HG03025 (cell line): Measurements from ENCODE around the gene KLF1.
"Not testable (repeated sequence)": the region's sequence is repeated elsewhere in the genome, so short reads cannot be mapped to it uniquely, and the experiment has no call there.

Source experiments
- ATAC-seq: cut with Tn5 transposase; IDR thresholded peaks from one replicate; pipeline ENCODE4 v1.9.1; 2021; ENCODE audit warnings: mild to moderate bottlenecking, moderate library complexity; ENCODE audit not compliant: unreplicated experiment, low FRiP score

The KLF1 gene

DNA sequence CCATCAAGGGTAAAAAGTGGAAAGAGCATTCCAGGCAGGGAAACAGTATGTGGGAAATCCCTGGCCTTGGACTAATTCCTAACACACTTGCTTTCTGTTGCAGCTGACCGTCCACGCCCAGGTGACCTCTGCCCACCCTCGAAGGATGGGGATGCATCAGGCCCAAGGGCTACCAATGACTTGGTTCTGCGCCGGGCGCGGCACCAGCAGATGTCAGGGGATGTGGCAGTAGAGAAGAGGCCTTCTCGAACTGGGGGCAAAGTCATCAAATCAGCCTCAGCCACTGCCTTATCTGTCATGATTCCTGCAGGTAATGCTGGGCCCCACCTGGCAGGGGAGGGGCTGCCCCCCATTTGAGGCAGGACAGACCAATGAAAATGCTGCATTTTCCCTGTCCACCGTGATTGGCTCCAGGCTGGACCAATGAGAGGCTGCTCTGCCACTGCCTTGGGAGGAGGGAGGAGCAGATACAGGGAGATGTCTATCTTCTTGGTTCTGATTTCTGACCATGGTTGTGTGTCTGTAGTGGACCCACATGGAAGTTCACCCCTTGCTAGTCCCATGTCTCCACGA lies 18.4 kb downstream of the KLF1 start:
- ATAC-seq: no peak

DNA sequence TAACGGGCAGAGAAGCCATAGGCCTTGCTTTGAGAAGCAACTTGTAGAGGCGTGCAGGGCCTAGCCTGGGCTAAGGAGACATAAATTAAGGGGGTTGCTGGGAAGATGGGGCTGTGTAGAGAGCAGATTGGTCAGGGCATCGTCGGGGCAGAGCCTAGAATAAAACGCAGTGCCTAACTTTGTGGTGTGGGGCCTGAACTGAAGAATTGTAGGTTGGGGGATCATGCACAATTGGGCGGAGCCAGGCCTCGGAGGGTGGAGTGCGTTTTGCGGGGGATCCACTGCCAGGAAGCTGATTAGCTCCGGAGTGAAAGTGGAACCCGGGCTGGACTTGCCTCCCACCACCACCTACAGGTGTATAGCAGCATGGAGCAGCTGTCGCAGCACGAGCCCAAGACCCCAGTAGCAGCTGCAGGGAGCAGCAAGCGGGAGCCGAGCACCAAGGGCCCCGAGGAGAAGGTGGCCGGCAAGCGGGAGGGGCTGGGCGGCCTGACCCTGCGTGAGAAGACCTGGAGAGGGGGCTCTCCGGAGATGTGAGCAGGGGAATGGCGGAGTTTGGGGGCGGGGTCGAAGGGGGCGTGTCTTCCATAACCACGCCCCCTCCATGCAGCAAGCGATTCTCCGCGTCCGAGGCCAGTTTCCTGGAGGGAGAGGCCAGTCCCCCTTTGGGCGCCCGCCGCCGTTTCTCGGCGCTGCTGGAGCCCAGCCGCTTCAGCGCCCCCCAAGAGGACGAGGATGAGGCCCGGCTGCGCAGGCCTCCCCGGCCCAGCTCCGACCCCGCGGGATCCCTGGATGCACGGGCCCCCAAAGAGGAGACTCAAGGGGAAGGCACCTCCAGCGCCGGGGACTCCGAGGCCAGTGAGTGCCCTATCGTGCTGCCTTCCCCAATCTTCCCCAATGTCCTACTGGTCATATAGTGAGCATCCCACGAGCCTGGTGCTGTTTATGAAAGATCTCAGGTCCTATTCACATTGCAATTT lies 19.6 kb downstream of the KLF1 start:
- no peak for ATAC-seq

DNA sequence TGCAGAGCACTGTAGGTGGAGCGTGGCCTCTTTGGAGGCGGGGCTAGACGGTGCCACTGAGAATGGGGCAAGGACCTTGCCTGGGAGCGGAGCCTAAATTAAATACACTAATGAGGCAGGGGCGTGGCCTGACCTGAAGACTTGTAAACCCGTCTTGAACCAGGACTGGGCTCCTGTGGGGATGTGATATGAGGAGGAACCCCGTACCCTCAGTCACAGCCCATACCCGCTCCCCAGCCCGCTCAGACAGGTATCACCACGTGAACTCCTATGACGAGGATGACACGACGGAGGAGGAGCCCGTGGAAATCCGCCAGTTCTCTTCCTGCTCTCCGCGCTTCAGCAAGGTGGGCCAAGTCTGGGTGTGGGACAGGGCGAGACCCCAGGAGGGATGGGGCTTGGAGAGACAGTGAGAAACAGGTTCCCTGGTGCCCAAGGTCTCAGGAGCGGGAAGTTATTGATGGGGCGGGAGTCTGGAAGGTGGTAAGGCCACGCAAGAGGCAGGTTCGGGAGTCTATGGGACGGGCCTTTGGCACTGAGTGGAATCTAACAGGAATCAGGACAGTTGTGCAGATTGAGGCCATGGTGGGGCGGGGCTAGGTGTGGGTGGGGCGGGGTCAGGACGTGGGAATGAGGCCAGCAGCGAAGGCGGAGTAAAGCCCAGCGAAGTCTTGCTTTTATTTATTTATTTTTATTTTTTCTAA lies 20.4 kb downstream of the KLF1 start:
- no peak for ATAC-seq

DNA sequence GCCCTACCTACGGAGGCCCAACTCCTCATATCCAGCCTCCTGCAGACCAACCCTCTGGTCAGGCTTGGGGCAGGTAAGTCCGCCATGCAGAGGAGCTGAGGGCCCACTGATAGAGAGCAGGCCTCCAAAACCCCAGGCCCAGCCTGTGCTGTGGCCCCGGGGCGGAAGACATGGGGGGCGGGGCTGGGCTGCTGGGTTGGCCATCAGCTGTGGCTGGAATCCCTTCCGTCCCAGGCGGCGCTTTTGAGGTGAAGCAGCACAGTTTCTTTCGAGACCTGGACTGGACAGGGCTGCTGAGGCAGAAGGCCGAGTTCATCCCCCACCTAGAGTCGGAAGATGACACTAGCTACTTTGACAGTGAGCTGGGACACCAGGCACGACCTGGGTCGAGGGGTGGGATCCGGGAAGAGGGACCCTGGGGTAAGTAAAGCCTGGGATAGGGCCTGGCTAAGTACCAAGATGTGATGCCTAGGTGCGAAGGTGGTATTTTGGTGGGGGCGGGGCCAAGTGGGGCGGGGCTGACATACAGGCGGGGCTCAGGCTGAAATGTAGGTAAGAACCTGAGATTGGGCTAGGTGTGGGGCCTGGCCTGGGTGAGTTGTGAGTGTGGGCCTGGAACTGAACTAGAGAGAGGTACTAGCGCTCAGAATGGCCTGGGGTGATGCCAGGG lies 21.1 kb downstream of the KLF1 start:
- ATAC-seq: no peak

DNA sequence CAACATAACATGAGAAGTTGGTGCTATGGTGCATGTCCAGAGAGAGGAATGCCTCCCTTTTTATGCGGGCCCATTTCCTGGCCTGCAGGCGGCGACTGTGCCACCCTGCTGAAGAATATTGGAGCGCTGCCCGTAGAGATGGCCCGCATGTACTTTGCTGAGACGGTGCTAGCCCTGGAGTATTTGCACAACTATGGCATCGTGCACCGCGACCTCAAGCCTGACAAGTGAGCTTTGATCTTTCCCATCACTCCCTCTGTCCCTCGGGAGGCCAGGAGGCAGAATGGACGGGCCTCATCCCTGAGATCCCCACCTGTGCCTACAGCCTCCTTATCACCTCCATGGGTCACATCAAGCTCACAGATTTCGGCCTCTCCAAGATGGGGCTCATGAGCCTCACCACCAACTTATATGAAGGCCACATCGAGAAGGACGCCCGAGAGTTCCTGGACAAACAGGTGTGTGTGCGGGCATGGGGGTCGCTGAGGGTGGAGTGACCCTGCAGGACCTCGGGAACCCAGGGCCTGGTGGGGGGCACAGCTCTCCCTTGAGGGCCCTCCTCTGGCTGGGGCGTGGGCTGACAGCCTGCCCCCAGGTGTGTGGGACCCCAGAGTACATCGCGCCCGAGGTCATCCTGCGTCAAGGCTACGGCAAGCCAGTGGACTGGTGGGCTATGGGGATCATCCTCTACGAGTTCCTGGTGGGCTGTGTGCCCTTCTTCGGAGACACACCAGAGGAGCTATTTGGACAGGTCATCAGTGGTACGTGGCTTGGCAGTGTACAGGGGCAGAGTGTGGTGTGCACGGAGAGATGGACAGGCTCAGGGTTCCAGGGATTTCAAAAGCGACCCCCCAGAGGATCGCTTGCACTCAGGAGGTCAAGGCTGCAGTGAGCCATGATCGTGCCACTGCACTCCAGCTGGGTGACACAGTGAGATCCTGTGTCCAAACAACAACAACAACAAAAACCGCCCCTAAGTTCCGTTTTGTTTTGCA lies 22.0 kb downstream of the KLF1 start:
- no peak for ATAC-seq

DNA sequence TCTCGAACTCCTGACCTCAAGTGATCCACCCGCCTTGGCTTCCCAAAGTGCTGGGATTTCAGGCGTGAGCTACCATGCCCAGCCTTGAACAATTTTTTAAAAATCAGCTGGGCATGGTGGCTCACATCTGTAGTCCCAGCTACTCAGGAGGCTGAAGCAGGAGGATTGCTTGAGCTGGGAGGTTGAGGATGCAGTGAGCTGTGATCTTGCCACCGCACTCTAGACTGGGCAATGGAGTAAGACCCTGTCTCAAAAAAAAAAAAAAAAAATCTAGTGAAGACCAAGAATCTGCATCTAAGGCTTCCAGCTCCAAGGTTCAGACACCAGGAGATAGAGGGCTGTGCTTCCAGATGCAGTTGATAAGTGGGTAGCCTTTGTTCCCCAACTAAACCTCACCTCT lies 22.9 kb downstream of the KLF1 start:
- no peak for ATAC-seq

DNA sequence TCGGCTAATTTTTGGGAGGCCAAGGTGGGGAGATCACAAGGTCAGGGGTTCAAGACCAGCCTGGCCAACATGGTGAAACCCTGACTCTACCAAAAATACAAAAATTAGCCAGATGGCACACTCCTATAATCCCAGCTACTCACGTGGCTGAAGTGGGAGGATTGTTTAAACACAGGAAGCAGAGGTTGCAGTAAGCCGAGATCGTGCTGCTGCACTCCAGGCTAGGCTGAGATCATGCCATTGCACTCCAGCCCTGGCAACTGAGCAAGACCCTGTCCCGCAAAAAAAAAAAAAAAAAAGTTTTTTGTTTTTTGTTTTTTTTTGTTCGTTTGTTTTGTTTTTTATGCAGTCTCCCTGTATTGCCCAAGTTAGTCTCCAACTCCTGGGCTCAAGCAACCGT lies 27.5 kb downstream of the KLF1 start:
- ATAC-seq: no peak

DNA sequence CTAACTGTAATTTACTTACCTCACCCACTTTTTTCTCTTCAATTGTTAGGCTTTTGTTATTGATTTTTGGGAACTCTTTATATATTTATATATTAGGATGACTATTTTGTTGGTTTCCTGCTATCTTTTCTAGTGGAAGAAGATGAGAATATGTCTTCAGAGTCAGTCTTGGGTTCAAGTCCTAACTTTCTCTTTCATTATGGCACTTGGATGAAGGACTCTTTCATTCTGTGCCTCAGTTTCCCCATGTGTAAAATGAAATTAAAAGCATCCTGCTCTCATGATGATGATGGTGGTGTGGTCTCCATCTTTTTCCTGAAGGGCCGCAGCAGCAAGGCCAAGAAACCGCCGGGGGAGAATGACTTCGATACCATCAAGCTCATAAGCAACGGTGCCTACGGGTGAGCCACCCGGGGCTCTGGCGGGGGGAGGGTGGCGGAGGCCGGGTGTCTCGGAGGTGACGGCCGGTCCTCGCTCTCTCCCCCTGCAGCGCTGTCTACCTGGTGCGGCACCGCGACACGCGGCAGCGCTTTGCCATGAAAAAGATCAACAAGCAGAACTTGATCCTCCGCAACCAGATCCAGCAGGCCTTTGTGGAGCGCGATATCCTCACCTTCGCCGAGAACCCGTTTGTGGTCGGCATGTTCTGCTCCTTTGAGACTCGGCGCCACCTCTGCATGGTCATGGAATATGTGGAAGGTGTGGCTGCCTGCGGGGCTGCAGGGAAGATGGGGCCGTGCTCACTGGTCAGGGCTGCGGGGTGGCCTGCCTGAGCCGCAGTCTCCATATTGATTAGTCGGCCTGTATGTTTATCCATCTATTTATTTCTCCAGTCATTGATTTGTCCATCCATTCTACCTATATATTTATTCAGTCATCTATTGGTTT lies 28.7 kb downstream of the KLF1 start:
- no peak for ATAC-seq

DNA sequence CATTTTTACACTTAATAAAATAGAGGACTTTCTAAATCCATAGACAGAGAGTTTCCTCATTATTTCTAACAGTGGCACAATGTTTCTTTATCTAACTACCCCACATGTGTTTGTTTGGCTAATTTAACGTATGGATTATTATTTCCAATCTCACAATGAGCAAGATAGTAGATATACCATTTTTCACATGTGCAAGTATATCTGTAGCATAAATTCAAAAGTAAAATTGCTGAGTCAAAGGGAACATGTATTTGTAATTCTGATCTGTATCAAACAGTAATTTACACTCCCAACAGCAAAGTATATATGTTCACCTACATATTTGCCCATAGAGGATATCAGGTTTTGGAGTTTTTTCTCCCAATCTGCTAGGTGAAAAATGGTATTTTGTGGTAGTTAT lies 30.3 kb downstream of the KLF1 start:
- no peak for ATAC-seq

DNA sequence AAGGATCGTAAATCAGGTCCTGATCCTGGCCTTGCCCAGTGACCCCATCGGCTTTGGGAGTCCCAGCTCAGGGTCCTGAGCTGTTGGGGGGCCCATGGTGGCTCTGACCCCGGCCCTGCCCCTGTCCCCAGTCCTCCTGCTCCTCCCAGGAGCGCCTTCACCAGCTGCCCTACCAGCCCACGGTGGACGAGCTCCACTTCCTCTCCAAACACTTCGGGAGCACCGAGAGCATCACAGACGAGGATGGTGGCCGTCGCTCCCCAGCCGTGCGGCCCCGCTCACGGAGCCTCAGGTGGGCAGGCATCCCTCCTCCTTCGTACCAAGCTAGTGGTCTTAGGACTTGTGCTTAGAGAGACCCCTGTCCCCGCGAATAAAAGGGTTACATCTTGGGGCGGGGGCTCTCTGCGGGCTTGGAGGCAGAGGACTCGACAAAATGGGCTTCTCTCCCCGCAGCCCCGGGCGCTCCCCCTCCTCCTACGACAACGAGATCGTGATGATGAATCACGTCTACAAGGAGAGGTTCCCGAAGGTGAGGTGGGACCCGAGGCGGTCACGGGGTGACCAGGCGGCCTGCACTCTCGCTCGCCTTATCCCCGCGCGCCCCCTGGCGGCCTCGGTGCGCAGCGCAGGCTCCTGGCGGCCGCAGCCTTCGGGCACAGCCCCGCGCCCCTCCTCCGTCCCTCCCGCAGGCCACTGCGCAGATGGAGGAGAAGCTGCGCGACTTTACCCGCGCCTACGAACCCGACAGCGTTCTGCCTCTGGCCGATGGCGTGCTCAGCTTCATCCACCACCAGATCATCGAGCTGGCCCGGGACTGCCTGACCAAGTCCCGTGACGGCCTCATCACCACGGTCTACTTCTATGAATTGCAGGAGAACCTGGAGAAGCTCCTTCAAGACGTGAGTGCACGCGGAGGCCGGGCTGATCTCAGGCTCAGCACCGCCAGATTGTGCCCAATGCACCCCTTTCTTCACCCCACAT lies 39.6 kb downstream of the KLF1 start:
- ATAC-seq: no peak

DNA sequence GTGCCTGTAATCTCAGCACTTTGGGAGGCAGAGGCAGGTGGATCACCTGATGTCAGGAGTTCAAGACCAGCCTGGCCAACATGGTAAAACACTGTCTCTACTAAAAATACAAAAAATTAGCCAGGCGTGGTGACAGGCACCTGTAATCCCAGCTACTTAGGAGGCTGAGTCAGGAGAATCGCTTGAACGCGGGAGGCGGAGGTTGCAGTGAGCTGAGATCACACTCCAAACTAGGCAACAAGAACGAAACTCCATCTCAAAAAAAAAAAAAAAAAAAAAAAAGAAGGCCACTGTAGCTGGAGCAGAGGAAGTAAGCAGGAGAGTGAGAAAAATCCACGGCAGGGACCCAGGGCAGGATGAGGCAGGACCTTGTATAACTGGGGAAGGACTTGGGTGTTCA lies 40.4 kb downstream of the KLF1 start:
- not testable (repeated sequence) for ATAC-seq

DNA sequence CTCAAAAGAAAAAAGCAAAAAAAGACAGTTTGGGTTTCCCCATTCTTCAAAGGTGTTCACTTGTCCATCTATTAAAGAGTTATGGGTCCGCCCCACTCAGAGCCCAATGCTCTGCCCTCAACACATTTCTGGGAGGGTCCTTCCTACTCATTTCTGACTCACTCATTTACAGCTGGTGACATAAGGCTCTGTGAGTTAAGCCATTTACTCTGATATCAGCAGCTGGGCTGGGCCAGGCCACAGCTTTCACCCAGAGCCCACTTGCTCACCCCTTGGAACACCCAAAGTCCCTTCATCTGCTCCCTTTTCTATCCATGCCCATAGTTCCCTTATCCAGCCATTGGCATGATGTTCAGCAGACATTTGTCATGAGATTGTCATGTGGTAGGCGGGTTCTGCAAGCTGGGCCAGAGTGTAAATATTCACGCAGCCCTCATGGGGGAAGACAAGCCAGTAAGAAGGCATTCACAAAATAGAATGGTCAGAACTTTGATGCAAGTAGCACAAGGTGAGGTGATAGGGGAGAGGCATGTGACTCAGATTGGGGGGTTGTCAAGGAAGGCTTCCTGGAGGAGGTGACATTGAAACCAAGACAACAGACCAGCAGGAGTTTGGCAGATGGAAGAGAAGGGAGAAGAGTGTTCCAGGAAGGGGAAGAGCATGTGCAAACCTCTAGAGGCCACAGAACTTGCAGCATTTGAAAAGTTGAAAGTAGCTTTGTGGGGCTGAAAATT lies 42.8 kb downstream of the KLF1 start:
- no peak for ATAC-seq

DNA sequence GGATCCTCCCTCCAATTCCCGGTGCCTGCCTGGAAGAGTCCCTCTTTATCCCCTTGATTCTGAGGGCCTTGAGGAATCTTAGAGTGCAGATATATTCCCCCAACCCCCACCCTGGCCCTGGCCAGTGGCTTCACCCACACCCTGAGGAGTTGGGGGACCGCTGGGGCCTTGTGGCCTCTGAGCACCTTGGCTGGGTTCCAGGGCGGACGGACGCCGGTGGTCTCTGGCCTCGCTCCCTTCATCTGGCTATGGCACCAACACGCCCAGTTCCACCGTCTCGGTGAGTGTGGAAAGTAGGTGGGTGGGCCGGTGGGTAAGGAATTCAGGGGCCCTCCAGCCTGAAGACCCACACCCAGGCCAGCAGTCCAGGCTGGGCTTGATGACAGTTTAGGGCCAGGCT lies 43.7 kb downstream of the KLF1 start:
- ATAC-seq: no peak

DNA sequence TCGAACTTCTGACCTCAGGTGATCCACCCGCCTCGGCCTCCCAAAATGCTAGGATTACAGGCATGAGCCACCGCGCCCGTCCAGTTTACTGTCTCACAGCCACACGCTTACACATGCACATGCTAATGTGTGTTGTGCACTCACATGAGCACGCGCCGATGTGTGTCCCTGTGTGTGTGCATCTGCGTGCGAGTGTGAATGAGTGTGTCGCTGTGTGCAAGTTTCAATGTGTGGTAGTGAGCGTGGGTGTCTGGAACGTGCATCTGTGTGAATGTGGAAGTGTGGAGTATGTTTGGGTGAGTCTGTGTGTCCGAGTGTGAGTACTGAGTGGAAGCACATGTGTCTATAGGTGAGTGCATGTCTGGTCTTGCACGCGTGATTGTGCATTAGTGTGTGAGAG lies 44.5 kb downstream of the KLF1 start:
- no peak for ATAC-seq

DNA sequence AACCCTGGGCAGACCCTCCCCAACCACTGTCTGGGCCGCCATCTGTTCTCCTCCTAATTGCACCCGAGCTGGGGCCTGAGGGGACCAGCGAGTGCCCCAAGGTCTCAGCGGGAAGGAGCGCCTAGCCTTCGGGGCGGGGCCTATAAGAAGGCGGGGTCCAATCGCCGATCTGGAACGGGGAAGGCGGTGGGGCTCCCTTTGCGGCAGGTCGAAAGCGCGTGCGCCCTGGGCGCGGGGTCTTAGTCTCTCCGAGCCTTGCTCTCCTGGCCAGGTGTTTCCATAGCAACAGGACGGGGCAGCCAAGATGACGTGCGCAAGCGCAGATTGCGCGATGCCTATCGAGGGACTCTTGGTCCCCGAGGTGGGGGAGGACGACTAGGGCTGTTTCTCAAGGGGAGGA lies 45.9 kb downstream of the KLF1 start:
- ATAC-seq: no peak

DNA sequence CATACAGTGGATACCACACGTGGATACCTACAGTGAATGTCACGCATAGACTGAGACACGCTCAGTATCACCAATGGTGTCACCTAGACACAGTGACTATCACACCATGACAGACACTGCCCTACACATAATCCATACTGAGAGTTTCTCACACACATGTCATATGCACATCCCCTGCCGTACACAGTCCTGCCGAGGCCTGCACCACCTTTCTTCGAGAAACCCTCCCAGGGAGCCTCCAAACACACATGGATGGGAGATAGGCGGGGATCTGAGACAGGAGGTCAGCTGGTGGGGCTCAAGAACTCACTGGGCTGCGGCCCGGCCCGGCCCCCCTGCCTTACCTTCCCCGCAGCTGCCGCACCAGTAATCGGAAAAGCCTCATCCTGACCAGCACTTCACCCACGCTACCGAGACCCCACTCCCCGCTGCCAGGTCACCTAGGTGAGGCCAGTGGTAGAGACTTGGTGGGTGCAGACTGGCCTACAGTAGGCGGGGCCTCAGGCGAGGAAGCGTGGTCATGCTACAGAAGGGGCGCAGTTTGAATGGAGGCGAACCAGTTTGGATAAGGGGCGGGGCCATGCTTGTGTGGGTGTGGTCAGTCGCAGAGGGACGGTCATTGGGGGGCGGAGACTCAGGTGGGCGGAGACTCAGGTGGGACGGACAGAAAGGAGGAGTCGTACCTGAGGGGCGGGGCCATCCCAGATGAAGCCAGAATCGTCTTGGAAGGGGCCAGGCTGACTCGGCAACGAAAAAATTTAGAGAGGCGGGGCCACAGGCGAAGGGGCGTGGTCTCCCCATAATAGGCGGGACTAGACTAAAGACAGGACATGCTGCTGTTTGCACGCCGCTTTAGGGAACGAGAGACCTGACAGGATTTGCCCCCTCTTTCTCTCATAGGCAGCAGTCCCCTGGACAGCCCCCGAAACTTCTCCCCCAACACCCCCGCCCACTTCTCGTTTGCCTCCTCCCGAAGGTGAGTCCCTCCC lies 46.6 kb downstream of the KLF1 start:
- no peak for ATAC-seq
